HEK293 (cell line): ENCODE data around the gene KANTR.

Source experiments
- CTCF ChIA-PET: fragments of 350-600 bp; formaldehyde crosslinking; extraction: SDS; loops from one replicate; lab custom pipeline; 2021; ENCODE audit warnings: antibody characterized with exemption; lab: Yijun Ruan, JAX
- POLR2A ChIA-PET: fragments of 300-600 bp; formaldehyde crosslinking; extraction: SDS; loops from one replicate; lab custom pipeline; 2020; ENCODE audit warnings: antibody characterized with exemption, inconsistent platforms; lab: Yijun Ruan, JAX
- H3K27ac ChIP-seq: fragments of 200-500 bp; sonication (Bioruptor generic); 2 replicates; pipeline ENCODE4 v1.5.1; 2014; ENCODE audit warnings: low read depth, low read length, control low read depth, inconsistent platforms; ENCODE audit errors: extremely low read depth
- H3K36me3 ChIP-seq, 2 experiments: fragments of 200-500 bp in 1 of 2; sonication (Bioruptor generic) in 1 of 2; 1 replicate in 1 of 2; 2 replicates in 1 of 2; pipeline ENCODE4 v1.5.1; 2014 to 2017; ENCODE audit warnings: inconsistent platforms in 2 of 2, low read length in 2 of 2; ENCODE audit not compliant: control insufficient read depth in 2 of 2, insufficient read depth in 1 of 2
- H3K4me1 ChIP-seq: fragments of 200-500 bp; sonication (Bioruptor generic); 2 replicates; pipeline ENCODE4 v1.5.1; 2014; ENCODE audit warnings: mild to moderate bottlenecking, low read length, inconsistent platforms; ENCODE audit not compliant: control insufficient read depth, insufficient read depth
- H3K4me3 ChIP-seq: 2 replicates; pipeline ENCODE4 v1.5.1; 2011; ENCODE audit warnings: low read depth, mild to moderate bottlenecking, control low read depth, low read length, moderate library complexity
- H3K9me3 ChIP-seq: fragments of 200-500 bp; sonication (Bioruptor generic); 2 replicates; pipeline ENCODE4 v1.5.1; 2014; ENCODE audit warnings: low read depth, low read length, inconsistent platforms; ENCODE audit not compliant: control insufficient read depth, insufficient read depth
- BCL11A ChIP-seq: fragments of 450-650 bp; formaldehyde crosslinking; IDR thresholded peaks from 2 replicates; pipeline ENCODE4 v1.5.1; 2016; ENCODE audit warnings: low read depth, missing biosample characterization, missing genetic modification characterization
- EGR2 ChIP-seq: fragments of 450-650 bp; formaldehyde crosslinking; IDR thresholded peaks from 2 replicates; pipeline ENCODE4 v1.5.1; 2016; ENCODE audit warnings: low read depth, missing biosample characterization, missing genetic modification characterization
- KLF10 ChIP-seq: fragments of 450-650 bp; IDR thresholded peaks from 2 replicates; pipeline ENCODE4 v1.5.1; 2018; ENCODE audit warnings: missing biosample characterization, mild to moderate bottlenecking, missing genetic modification characterization
- KLF7 ChIP-seq: fragments of 450-650 bp; formaldehyde crosslinking; IDR thresholded peaks from 2 replicates; pipeline ENCODE4 v1.5.1; 2016; ENCODE audit warnings: missing biosample characterization, missing genetic modification characterization, borderline replicate concordance
- PBX3 ChIP-seq: sonication (generic); formaldehyde crosslinking; IDR thresholded peaks from 2 replicates; pipeline ENCODE4 v1.8.1; 2022; ENCODE audit warnings: mild to moderate bottlenecking, moderate library complexity, missing genetic modification reagents
- SALL2 ChIP-seq: fragments of 450-650 bp; formaldehyde crosslinking; IDR thresholded peaks from 2 replicates; pipeline ENCODE4 v1.5.0; 2017; ENCODE audit warnings: missing biosample characterization, mild to moderate bottlenecking, missing genetic modification characterization, borderline replicate concordance
- SP2 ChIP-seq: fragments of 450-650 bp; formaldehyde crosslinking; IDR thresholded peaks from 2 replicates; pipeline ENCODE4 v1.5.1; 2016; ENCODE audit warnings: missing biosample characterization, missing genetic modification characterization
- SP7 ChIP-seq: fragments of 450-650 bp; formaldehyde crosslinking; IDR thresholded peaks from 2 replicates; pipeline ENCODE4 v1.5.1; 2016; ENCODE audit warnings: missing biosample characterization, missing genetic modification characterization
- TSHZ1 ChIP-seq: fragments of 450-650 bp; formaldehyde crosslinking; IDR thresholded peaks from 2 replicates; pipeline ENCODE4 v1.5.1; 2016; ENCODE audit warnings: missing biosample characterization, missing genetic modification characterization, borderline replicate concordance
- YY2 ChIP-seq: fragments of 450-650 bp; formaldehyde crosslinking; IDR thresholded peaks from 2 replicates; pipeline ENCODE4 v1.5.1; 2016; ENCODE audit warnings: missing biosample characterization, missing genetic modification characterization
- ZNF133 ChIP-seq: fragments of 450-650 bp; formaldehyde crosslinking; IDR thresholded peaks from 2 replicates; pipeline ENCODE4 v1.5.1; 2016; ENCODE audit warnings: missing biosample characterization, missing genetic modification characterization
- ZNF146 ChIP-seq: fragments of 450-650 bp; formaldehyde crosslinking; IDR thresholded peaks from 2 replicates; pipeline ENCODE4 v1.5.1; 2016; ENCODE audit warnings: missing biosample characterization, missing genetic modification characterization
- ZNF202 ChIP-seq: fragments of 450-650 bp; formaldehyde crosslinking; IDR thresholded peaks from 2 replicates; pipeline ENCODE4 v1.5.1; 2016; ENCODE audit warnings: missing biosample characterization, missing genetic modification characterization, borderline replicate concordance
- ZNF341 ChIP-seq: fragments of 450-650 bp; formaldehyde crosslinking; IDR thresholded peaks from 2 replicates; pipeline ENCODE4; 2016; ENCODE audit warnings: low read depth, missing biosample characterization, missing genetic modification characterization
- ZNF473 ChIP-seq: fragments of 450-650 bp; formaldehyde crosslinking; IDR thresholded peaks from 2 replicates; pipeline ENCODE4 v1.5.1; 2017; ENCODE audit warnings: missing biosample characterization, missing genetic modification characterization
- ZNF518A ChIP-seq: fragments of 450-650 bp; formaldehyde crosslinking; conservative IDR thresholded peaks from 2 replicates; pipeline ENCODE4 v1.5.1; 2016; ENCODE audit warnings: low read depth, missing biosample characterization, missing genetic modification characterization
- ZNF529 ChIP-seq: fragments of 450-650 bp; formaldehyde crosslinking; IDR thresholded peaks from 2 replicates; pipeline ENCODE4 v1.5.1; 2017; ENCODE audit warnings: missing genetic modification characterization, missing biosample characterization; ENCODE audit not compliant: insufficient replicate concordance
- ZNF585B ChIP-seq: fragments of 450-650 bp; formaldehyde crosslinking; IDR thresholded peaks from 2 replicates; pipeline ENCODE4 v1.5.1; 2016; ENCODE audit warnings: missing biosample characterization, missing genetic modification characterization
- ZNF596 ChIP-seq: fragments of 450-650 bp; IDR thresholded peaks from 2 replicates; pipeline ENCODE4 v1.5.0; 2018; ENCODE audit warnings: missing biosample characterization, mild to moderate bottlenecking, missing genetic modification characterization, moderate library complexity
- ZNF626 ChIP-seq: fragments of 450-650 bp; sonication (Bioruptor Pico); formaldehyde crosslinking; IDR thresholded peaks from 2 replicates; pipeline ENCODE4 v1.5.1; 2018; ENCODE audit warnings: missing biosample characterization, missing genetic modification characterization, inconsistent platforms
- ZNF629 ChIP-seq: fragments of 450-650 bp; formaldehyde crosslinking; IDR thresholded peaks from 2 replicates; pipeline ENCODE4 v1.5.1; 2017; ENCODE audit warnings: missing biosample characterization, missing genetic modification characterization
- ZNF777 ChIP-seq: fragments of 450-650 bp; formaldehyde crosslinking; IDR thresholded peaks from 2 replicates; pipeline ENCODE4 v1.5.1; 2017; ENCODE audit warnings: missing biosample characterization, missing genetic modification characterization, borderline replicate concordance
- ZSCAN4 ChIP-seq: fragments of 450-650 bp; formaldehyde crosslinking; IDR thresholded peaks from 2 replicates; pipeline ENCODE4 v1.5.1; 2017; ENCODE audit warnings: missing biosample characterization, missing genetic modification characterization

KANTR gene

GRCh38 chrX:53087388-53087831 is 6.5 kb upstream of the KANTR start (continued):
- no peak for TF ChIP-seq KLF7 (tag by site-specific recombination)

GRCh38 chrX:53088136-53088974 is 5.6 kb upstream of the KANTR start:
- Histone ChIP-seq H3K4me3 (peak overlapping the region; percentile 26), H3K9me3 (no peaks in the 10 kb centered on the region), H3K4me1 (no peaks in the 10 kb centered on the region), H3K36me3 (peaks cover 15 to 48% of the 10 kb centered on the region in 2 experiments), H3K27ac (peak overlapping the region; percentile 49; the same call in 1 of the 2 replicates)
- POLR2A ChIA-PET: no interaction called here
- CTCF ChIA-PET: interaction anchor here (0.6 to 3.6 kb wide), 6 partner anchors 11 to 79 kb away, joined by 3 to 18 read pairs (median 5); no protein-coding TSS in a partner anchor
- TF ChIP-seq ZNF133 (tag by site-specific recombination): no peak
- TF ChIP-seq SP2 (tag by site-specific recombination): peak; percentile 72
- TF ChIP-seq YY2 (tag by site-specific recombination): no peak
- no peak for TF ChIP-seq SP7 (tag by site-specific recombination)
- no peak for TF ChIP-seq KLF10 (tag by site-specific recombination)
- no peak for TF ChIP-seq BCL11A
- TF ChIP-seq ZNF626 (tag by site-specific recombination): no peak
- TF ChIP-seq ZNF777: no peak
- TF ChIP-seq ZSCAN4 (tag by site-specific recombination): no peak
- no peak for TF ChIP-seq TSHZ1
- TF ChIP-seq ZNF341 (tag by site-specific recombination): no peak
- no peak for TF ChIP-seq ZNF596 (tag by site-specific recombination)
- TF ChIP-seq ZNF146 (tag by site-specific recombination): no peak
- TF ChIP-seq ZNF518A: no peak
- 0 out of 2 replicates have a peak, but pooled peaks have one; percentile 14 for TF ChIP-seq ZNF629 (tag by site-specific recombination)
- TF ChIP-seq EGR2 (tag by site-specific recombination): peak; percentile 63
- TF ChIP-seq ZNF585B (tag by site-specific recombination): no peak
- no peak for TF ChIP-seq SALL2
- TF ChIP-seq ZNF529 (tag by site-specific recombination): no peak
- TF ChIP-seq PBX3 (CRISPR knock-in tag): no peak
- peak; percentile 72; the same call in 1 of the 2 replicates for TF ChIP-seq ZNF202 (tag by site-specific recombination)
- no peak for TF ChIP-seq ZNF473 (tag by site-specific recombination)
